ENCODE data around the gene AMIGO1. TPM values are rescaled to one million over a fixed set of nuclear protein-coding genes. Genes with fewer than 3 reads are reported as not detected.

Gene AMIGO1
- total RNA-seq, 1 donor from 2014 or later, result 3.5 TPM

- no peak for ATAC-seq
- no peak for DNase-seq (ENCODE audit: low spot score)
Observed at GRCh38 chr1:109534307-109534858, 24.9 kb upstream of the AMIGO1 start.

- DNase-seq (ENCODE audit: low spot score), result peak; percentile 80
- peak; percentile 96 for ATAC-seq
Observed at GRCh38 chr1:109532365-109533136, 23.0 kb upstream of the AMIGO1 start.

DNA sequence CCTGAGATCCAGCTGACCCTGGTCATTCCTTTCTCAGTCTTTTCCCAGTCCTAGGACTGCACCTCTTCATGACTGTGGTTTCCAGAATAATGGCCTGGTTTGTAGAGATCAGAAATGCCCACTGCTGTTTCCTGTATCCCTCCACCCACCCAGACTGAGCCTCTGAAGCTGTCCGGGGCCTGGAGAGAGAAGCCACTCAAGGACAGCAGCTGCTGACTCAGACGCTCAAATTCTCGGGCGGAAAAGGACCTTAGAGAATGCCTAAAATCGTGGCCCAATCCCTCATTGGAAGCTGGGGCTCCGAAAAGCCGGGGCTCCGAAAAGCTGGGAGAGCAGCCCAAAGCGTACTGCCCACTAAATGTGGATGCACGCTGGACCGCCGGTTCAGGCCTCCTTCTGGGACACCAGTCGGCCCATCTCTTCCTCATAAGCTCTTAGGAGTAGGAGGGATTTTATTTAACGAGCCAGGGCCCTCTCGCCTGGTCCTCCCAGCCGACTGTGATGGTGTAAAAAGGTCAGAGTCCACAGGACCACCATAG, 22.4 kb upstream of the AMIGO1 start:
- no peak for ATAC-seq
- DNase-seq (ENCODE audit: low spot score), result no peak

GRCh38 chr1:109531380-109531779, 21.9 kb upstream of the AMIGO1 start:
- ATAC-seq, result no peak
- peak; percentile 35 for DNase-seq (ENCODE audit: low spot score)

- ATAC-seq (no peak), DNase-seq (ENCODE audit: low spot score) (no peak)
Observed at GRCh38 chr1:109530457-109531087, 21.0 kb upstream of the AMIGO1 start.

DNA sequence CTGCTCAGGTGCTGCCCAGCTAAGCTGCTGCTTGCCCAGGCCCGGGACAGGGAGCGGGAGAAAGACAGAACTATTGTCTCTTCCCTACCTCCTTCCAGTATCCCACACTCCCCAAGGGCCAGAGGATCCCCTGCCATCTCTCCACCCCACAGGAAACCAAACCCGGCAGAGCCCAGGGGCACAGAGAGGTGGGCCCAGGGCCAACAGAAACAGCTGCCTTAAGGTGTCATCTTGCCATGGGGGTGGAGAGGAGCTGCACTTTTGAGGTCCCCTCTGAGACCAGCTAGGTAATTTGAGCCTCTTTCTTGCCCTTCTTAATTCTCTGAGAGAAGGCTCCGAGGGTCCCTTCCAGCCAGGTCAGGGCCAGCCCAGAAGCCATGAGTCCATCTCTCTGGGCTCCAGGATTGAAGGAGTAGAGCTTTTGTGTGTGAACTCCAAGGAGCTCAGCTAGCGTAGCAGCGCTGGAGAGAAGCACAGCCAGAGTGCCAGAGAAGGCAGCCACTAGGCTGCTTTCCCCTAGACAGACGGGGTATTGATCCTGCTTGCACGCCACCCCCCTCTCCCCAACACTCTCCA, 20.4 kb upstream of the AMIGO1 start:
- no peak for ATAC-seq
- no peak for DNase-seq (ENCODE audit: low spot score)

DNA sequence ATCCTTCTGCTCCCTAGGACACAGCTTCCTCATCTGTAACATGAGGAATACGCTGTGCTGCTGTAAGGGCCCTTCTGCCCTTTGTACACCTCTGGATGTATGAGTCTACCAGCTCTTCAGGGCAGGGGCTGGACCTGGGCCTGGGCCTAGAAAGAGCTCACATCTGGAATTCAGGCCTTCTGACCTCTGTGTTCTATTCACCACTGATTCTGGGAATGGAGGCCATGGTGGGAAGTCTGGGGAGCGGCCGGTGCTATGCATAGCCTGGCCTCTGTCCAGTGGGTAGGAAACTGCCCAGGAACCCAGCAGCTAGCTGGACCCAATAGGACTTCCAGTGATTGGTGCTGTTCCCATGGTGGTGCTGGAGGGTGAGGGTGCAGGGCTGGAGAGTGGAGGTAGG, 19.2 kb upstream of the AMIGO1 start:
- no peak for ATAC-seq

DNA sequence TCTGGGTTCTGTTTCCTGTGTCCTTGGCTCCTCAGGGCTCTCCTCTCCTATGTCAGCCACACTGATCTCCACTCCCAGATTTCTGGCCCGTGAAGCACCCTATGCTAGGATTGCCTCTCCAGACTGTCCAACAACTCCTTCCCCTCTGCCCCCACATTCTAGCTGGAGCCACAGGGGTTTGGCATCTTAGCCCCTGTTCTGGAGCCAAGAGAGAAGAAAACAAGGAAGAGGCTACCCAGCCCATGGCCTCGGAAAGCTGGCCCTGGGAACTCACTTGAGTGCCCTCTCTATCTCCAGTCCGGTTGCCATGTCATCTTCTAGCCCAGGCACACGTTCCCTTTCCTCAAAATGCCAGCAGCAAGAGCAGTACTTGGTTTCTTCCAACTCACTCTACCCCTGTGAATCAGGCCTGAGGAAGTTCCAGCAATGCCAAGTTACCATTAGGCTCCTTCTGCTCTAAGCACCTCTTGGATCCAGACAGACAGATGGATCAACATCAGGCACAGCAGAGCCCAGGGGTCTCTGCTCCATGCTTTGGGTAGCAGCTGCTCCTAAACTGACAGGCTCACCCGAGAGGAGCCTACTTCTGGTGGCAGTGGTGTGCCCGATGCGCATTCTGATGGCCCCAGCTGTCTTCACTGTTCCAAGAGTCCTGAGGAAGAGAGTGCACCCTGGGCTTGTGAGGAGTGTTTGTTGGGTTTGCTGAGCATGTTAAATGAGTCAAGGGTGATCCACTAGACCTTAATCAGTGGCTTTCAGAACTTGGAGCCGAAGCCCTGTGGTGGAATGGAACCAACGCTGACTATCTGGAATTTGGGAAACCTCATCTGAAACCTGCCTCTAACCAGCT, 18.5 kb upstream of the AMIGO1 start:
- no peak for DNase-seq (ENCODE audit: low spot score)
- ATAC-seq, result no peak

More for the DNA sequence above, 19.2 kb upstream of the AMIGO1 start:
- no peak for DNase-seq (ENCODE audit: low spot score)

- DNase-seq (ENCODE audit: low spot score) (no peak), ATAC-seq (no peak)
Observed at GRCh38 chr1:109527098-109527811, 17.7 kb upstream of the AMIGO1 start.

DNA sequence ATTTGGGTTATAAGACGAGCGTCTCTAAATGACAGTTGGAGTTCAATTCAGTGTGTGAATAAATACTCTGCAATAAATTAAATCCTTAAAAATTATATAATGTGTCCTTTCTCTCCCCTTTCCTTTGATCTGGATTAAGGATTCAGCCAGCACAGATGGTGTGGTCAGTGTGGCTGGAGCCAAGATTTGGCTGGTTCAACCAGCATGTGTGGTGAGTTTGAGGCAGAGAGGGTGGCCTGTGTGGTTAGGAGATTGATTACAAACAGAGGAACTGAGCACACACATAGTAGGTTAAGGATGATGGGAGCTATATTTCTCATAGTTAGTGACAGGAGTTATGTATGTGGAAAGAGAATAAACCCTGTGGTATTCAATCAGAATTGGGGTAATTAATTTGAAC, 14.2 kb upstream of the AMIGO1 start:
- DNase-seq (ENCODE audit: low spot score) (no peak), ATAC-seq (no peak)

- ATAC-seq (no peak), DNase-seq (ENCODE audit: low spot score) (no peak)
Observed at GRCh38 chr1:109522026-109522425, 12.5 kb upstream of the AMIGO1 start.

DNA sequence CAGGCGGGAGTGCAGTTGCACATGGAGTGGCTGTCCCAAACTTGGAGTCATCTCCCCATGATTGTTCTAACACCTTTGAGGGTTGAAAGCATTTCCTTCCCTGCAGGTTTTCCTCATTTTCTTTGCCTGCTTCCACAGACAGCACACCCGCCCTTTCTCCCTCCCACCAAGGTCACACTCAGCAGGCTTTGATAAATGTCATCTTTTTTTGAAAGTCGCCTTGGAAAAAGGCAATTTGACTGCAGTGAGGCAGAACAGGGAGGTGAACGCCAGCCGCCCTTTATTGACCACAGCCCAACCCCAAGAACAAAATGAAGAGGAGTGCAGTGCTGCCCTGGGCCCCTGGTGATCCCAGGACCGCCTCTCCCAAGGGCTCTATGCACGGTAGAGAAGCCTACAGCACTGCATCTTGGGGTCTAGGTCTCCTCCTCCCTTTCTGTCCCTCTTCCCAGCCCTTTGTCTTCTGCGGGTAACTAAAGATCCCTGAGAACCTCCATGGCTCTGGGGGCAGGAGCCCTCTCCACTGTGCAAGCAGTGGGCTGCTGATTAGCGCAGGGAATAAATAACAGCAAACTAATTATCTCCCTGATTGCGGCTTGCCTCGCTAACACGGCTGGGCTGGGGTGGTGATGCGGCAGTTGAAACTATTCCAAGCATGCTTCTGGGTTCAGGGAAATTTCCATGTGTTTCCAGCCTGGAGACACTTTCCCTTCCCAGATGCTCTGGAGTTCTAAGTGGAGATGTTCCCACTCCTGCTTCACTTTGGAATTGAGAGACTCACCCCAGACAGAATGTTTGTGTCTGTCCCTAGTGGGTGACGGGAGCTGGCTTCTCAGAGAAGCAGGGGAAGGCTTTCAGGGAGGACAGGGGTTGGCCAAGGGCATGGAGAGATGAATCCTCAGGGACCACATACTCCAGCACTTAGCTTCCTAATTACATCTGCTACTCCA, 11.8 kb upstream of the AMIGO1 start:
- DNase-seq (ENCODE audit: low spot score), result no peak

DNA sequence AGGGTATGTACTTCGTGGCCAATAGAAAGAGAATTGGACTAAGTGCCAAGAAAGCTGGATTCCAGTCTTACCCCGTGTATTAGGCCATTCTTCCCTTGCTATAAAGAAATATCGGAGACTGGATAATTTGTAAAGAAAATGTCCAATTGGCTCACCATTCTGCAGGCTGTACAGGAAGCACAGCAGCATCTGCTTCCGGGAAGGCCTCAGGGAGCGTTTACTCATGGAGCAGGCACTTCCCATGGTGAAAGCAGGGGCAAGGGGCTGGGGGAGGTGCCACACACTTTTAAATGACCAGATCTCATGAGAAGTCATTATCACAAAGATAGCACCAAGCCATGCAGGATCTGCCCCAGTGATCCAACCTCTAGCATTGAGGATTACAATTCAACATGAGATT, 7.8 kb upstream of the AMIGO1 start:
- ATAC-seq (no peak), DNase-seq (ENCODE audit: low spot score) (no peak)

More for the DNA sequence above, 11.8 kb upstream of the AMIGO1 start:
- no peak for ATAC-seq

- DNase-seq (ENCODE audit: low spot score) (no peak), ATAC-seq (no peak)
Observed at GRCh38 chr1:109516872-109517271, 7.3 kb upstream of the AMIGO1 start.

GRCh38 chr1:109514846-109515245, 5.3 kb upstream of the AMIGO1 start:
- DNase-seq (ENCODE audit: low spot score) (no peak), ATAC-seq (no peak)

DNA sequence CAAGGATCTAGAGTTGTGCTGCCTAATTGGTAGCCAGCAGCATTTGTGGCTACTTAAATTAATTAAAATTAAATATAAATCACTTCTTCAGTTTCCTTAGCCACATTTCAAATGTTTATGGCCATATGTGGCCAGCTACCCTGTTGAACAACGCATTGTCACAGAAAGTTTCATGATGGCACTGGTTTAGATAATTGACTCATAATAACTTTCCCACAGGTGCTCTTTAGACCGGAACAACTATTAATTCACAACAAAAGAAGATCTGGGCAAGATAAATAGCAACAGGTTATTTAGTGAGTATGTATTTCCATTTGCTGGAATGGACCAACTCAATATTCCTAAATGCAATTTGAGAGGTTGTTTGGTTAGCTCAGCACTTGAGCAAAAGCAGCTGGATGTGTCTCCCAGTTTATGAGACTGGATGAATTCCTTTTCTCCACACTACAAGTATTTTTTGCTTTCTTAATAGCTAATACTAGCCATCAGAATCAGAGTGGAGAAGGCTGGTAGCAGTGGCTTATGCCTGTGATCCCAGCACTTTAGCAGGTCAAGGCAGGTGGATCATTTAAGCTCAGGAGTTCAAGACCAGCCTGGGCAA, 3.7 kb upstream of the AMIGO1 start:
- ATAC-seq (no peak), DNase-seq (ENCODE audit: low spot score) (no peak)

DNA sequence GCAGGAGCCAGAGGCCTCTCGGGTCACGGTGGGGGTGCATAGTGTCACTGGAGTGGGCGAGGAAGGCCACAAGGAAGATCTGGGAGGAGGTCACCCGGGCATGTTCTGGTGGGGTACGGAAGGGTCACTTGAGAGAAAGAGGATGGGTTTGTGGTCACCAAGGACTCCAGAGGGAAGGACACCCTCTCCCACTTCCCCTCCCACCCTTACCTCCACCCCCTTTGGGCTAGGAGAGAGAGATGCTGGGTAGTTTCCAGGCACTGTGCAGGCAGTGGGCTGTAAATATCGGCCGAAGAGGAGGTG, 703 bp downstream of the AMIGO1 start:
- no peak for ATAC-seq
- DNase-seq (ENCODE audit: low spot score), result no peak

- ATAC-seq, result no peak
- no peak for DNase-seq (ENCODE audit: low spot score)
Observed at GRCh38 chr1:109508001-109508872, 1.3 kb downstream of the AMIGO1 start.
